ENCODE results near the gene AIFM1.

AIFM1 gene

DNA sequence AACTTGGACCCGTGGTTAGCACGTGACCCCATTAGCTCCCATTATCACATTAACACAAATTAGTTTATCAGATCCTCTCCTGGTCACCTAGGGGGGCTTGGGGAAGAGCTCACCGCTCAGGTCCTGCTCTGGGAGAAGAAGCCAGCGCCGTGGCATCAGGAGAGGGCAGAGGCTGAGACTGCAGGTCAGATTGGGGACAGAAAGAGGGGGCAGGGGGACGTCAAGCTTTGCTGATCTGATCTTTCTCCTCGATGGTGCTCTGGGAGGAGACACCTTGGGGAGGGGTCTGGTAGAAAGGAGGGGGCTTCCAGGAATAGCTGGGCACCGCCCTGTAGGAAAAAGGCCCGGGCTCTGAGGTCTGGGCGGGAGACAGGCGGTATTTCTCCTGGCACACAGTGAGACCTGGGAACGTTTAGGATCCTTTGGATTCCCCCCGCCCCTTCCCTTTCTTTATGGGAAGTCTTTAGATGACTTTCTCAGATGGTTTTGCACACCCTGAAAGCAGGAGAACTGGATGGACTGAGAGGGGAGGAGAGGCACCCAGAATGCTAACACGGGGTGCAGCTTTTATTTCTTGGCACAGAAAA lies 46.2 kb downstream of the AIFM1 start:
- no peak for TF ChIP-seq TAF1 (IDR thresholded peaks at IDR 0.05; ENCODE audit: borderline replicate concordance, insufficient read depth, low read length)
- no peak for TF ChIP-seq FOXP2 (optimal IDR thresholded peaks at IDR 0.05; ENCODE audit: borderline replicate concordance, extremely low read depth, extremely low read length, insufficient read depth)
- TF ChIP-seq SIN3A (IDR thresholded peaks at IDR 0.05; ENCODE audit: borderline replicate concordance, insufficient read depth, low read length), result no peak
- TF ChIP-seq, protein P1, sequence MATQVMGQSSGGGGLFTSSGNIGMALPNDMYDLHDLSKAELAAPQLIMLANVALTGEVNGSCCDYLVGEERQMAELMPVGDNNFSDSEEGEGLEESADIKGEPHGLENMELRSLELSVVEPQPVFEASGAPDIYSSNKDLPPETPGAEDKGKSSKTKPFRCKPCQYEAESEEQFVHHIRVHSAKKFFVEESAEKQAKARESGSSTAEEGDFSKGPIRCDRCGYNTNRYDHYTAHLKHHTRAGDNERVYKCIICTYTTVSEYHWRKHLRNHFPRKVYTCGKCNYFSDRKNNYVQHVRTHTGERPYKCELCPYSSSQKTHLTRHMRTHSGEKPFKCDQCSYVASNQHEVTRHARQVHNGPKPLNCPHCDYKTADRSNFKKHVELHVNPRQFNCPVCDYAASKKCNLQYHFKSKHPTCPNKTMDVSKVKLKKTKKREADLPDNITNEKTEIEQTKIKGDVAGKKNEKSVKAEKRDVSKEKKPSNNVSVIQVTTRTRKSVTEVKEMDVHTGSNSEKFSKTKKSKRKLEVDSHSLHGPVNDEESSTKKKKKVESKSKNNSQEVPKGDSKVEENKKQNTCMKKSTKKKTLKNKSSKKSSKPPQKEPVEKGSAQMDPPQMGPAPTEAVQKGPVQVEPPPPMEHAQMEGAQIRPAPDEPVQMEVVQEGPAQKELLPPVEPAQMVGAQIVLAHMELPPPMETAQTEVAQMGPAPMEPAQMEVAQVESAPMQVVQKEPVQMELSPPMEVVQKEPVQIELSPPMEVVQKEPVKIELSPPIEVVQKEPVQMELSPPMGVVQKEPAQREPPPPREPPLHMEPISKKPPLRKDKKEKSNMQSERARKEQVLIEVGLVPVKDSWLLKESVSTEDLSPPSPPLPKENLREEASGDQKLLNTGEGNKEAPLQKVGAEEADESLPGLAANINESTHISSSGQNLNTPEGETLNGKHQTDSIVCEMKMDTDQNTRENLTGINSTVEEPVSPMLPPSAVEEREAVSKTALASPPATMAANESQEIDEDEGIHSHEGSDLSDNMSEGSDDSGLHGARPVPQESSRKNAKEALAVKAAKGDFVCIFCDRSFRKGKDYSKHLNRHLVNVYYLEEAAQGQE (IDR thresholded peaks at IDR 0.05; ENCODE audit: insufficient read depth in 1 of 2, low read depth in 2 of 2, low read length in 2 of 2), result no peak
- TF ChIP-seq POLR2AphosphoS5 (IDR thresholded peaks at IDR 0.05; ENCODE audit: low read depth, low read length), result no peak

DNA sequence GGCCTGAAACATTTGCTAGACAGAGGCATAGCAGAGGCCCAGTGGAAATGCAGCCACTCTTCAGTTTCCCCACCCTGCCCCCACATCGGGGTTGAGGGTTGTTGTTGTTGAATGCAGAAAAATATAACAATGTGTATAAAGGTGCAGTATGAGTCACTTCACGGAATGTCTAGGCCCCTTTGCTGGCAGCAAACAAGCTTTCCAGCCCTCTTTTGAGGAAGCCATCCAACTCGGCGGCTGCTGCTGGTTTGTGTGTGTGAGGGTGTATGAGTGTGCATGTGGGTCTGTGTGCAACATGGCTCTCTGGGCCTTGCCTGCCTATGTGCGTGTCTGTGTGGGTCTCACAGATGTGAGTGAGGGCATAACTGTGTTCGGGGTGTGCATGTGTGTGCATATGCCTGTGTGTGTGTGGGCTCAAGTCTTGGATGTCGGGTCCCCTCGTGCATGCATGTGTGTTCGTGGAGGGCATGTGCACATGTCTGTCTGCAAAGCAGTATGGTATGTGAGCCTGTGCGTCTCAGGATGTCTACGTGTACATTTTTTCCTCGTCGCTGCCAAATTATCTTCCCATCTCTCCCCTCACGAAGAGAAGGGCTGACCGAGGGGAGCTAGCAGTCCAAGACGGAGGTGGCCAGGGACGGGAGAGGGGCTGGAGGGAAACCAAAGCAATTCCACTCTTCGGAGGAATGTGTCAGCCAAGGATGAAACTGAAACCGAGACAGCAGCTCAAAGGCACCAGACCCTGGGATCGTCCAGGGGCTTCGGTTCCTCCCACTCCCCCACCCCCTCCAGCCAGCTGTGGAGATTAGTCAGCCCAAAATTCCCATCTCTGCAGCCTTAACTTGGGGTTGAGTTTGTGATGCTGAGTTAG lies 47.0 kb downstream of the AIFM1 start:
- TF ChIP-seq SIN3A (IDR thresholded peaks at IDR 0.05; ENCODE audit: borderline replicate concordance, insufficient read depth, low read length) (no peak), TAF1 (IDR thresholded peaks at IDR 0.05; ENCODE audit: borderline replicate concordance, insufficient read depth, low read length) (no peak), FOXP2 (optimal IDR thresholded peaks at IDR 0.05; ENCODE audit: borderline replicate concordance, extremely low read depth, extremely low read length, insufficient read depth) (no peak), POLR2AphosphoS5 (IDR thresholded peaks at IDR 0.05; ENCODE audit: low read depth, low read length) (no peak)
- TF ChIP-seq, protein P1 (IDR thresholded peaks at IDR 0.05; ENCODE audit: insufficient read depth in 1 of 2, low read depth in 2 of 2, low read length in 2 of 2), result no peak

DNA sequence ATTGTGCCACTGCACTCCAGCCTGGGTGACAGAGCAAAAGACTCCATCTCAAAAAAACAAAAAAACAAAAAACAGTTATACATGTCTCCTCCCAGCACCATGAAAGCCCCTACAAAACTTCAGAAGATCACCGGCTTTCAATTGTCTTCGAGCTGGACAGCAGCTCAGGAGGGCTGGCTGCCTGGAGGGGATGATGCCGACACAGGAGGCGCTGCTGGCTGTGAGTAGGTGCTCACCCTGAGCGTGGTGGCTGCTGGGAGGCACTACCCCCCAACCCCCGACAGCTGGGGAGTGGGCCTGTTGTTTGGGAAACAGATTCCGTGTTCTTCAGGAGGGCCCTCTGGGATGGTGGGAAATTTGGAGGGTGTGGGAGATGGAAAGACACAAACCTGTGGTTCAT lies 48.5 kb downstream of the AIFM1 start:
- TF ChIP-seq POLR2AphosphoS5 (IDR thresholded peaks at IDR 0.05; ENCODE audit: low read depth, low read length) (no peak), TAF1 (IDR thresholded peaks at IDR 0.05; ENCODE audit: borderline replicate concordance, insufficient read depth, low read length) (no peak), SIN3A (IDR thresholded peaks at IDR 0.05; ENCODE audit: borderline replicate concordance, insufficient read depth, low read length) (no peak), FOXP2 (optimal IDR thresholded peaks at IDR 0.05; ENCODE audit: borderline replicate concordance, extremely low read depth, extremely low read length, insufficient read depth) (no peak)
- TF ChIP-seq, protein P1 (IDR thresholded peaks at IDR 0.05; ENCODE audit: insufficient read depth in 1 of 2, low read depth in 2 of 2, low read length in 2 of 2), result no peak

DNA sequence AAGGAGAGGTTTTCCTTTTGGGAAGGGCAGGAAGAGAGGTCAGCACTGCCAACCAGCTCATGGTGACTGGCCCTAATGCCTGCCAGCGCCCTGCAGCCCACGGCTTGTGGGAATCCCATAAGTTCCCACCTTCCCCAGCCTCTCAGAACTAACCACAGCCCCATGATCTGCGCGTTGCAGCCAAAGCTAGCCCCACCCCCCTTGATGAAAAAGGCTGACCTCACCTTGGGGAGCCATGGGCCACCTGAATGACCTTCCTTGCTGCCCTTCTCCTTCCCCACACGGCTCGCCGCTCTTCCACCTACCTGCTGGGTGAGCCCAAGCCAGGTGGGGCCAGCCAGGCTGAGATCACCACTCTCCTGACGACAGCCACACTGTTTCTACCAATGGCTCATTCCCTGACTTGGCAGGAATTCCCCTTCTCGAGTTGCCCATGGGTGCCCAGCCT lies 51.5 kb downstream of the AIFM1 start:
- TF ChIP-seq POLR2AphosphoS5 (IDR thresholded peaks at IDR 0.05; ENCODE audit: low read depth, low read length) (no peak), FOXP2 (optimal IDR thresholded peaks at IDR 0.05; ENCODE audit: borderline replicate concordance, extremely low read depth, extremely low read length, insufficient read depth) (no peak), TAF1 (IDR thresholded peaks at IDR 0.05; ENCODE audit: borderline replicate concordance, insufficient read depth, low read length) (no peak), SIN3A (IDR thresholded peaks at IDR 0.05; ENCODE audit: borderline replicate concordance, insufficient read depth, low read length) (no peak)
- TF ChIP-seq, protein P1 (IDR thresholded peaks at IDR 0.05; ENCODE audit: insufficient read depth in 1 of 2, low read depth in 2 of 2, low read length in 2 of 2), result no peak

Data from PFSK-1 (cell line).